GM12878 (cell line): ENCODE results near the gene LTBP3. TPM values are rescaled to one million over a fixed set of nuclear protein-coding genes. Genes with fewer than 3 reads are reported as not detected.

Experiments
- BACH1 ChIP-seq: fragments of 450-650 bp; IDR thresholded peaks from 2 replicates; pipeline ENCODE4 v1.6.1; 2017; ENCODE audit warnings: mild to moderate bottlenecking, borderline replicate concordance
- BHLHE40 ChIP-seq, 2 experiments: fragments of 450-650 bp in 1 of 2; IDR thresholded peaks; 2 replicates each; pipeline ENCODE4 v1.6.1; 2011 to 2017; ENCODE audit warnings: low read depth in 2 of 2, borderline replicate concordance in 1 of 2, improper control_type of control experiment in 1 of 2, low read length in 1 of 2, mild to moderate bottlenecking in 1 of 2
- BMI1 ChIP-seq: fragments of 450-650 bp; IDR thresholded peaks from 2 replicates; pipeline ENCODE4 v1.6.1; 2016; ENCODE audit warnings: mild to moderate bottlenecking, moderate library complexity, borderline replicate concordance
- CREB1 ChIP-seq: IDR thresholded peaks from 2 replicates; pipeline ENCODE4 v1.6.1; 2012; ENCODE audit warnings: low read depth, mild to moderate bottlenecking, inconsistent platforms
- CREM ChIP-seq: IDR thresholded peaks from 2 replicates; pipeline ENCODE4 v1.6.1; 2014; ENCODE audit warnings: antibody characterized with exemption, low read depth
- MAX ChIP-seq: IDR thresholded peaks from 2 replicates; pipeline ENCODE4 v1.6.1; 2012; ENCODE audit warnings: low read depth, low read length, improper control_type of control experiment
- MEF2A ChIP-seq: IDR thresholded peaks from 2 replicates; pipeline ENCODE4 v1.6.1; 2011; ENCODE audit warnings: low read depth, mild to moderate bottlenecking, low read length, moderate library complexity; ENCODE audit not compliant: insufficient read depth
- MLLT1 ChIP-seq: fragments of 450-650 bp; IDR thresholded peaks from 2 replicates; pipeline ENCODE4 v1.6.1; 2016; ENCODE audit warnings: mild to moderate bottlenecking
- PAX8 ChIP-seq: fragments of 450-650 bp; IDR thresholded peaks from 2 replicates; pipeline ENCODE4 v1.6.1; 2017; ENCODE audit warnings: mild to moderate bottlenecking, moderate library complexity
- PBX3 ChIP-seq: IDR thresholded peaks from 2 replicates; pipeline ENCODE4 v1.6.1; 2011; ENCODE audit warnings: mild to moderate bottlenecking, low read depth, low read length, moderate library complexity; ENCODE audit not compliant: insufficient replicate concordance
- POLR2AphosphoS5 ChIP-seq: IDR thresholded peaks from 2 replicates; pipeline ENCODE4 v1.6.1; 2011; ENCODE audit warnings: mild to moderate bottlenecking, low read length, inconsistent platforms
- POU2F2 ChIP-seq: IDR thresholded peaks from 3 replicates; pipeline ENCODE4 v1.6.1; 2011; ENCODE audit warnings: low read depth, mild to moderate bottlenecking, low read length, borderline replicate concordance
- RELB ChIP-seq: fragments of 450-650 bp; IDR thresholded peaks from 2 replicates; pipeline ENCODE4 v1.6.1; 2017; ENCODE audit warnings: low read depth, mild to moderate bottlenecking, moderate library complexity
- RFX5 ChIP-seq: IDR thresholded peaks from 2 replicates; pipeline ENCODE4 v1.6.1; 2011; ENCODE audit warnings: low read depth, low read length, improper control_type of control experiment
- RUNX3 ChIP-seq: IDR thresholded peaks from 2 replicates; pipeline ENCODE4 v1.6.1; 2012; ENCODE audit warnings: low read length, inconsistent platforms
- SMAD5 ChIP-seq: IDR thresholded peaks from 2 replicates; pipeline ENCODE4 v1.6.1; 2016; ENCODE audit warnings: antibody characterized with exemption, low read depth
- SMARCA5 ChIP-seq: fragments of 450-650 bp; IDR thresholded peaks from 2 replicates; pipeline ENCODE4 v1.6.1; 2017; ENCODE audit warnings: mild to moderate bottlenecking
- YY1 ChIP-seq: IDR thresholded peaks from 2 replicates; pipeline ENCODE4 v1.6.1; 2011; ENCODE audit warnings: low read depth, mild to moderate bottlenecking, low read length
- ZBTB4 ChIP-seq: fragments of 450-650 bp; formaldehyde crosslinking; IDR thresholded peaks from 2 replicates; pipeline ENCODE4 v1.4.0; 2022; ENCODE audit warnings: mild to moderate bottlenecking, moderate library complexity
- ZSCAN29 ChIP-seq: fragments of 450-650 bp; IDR thresholded peaks from 2 replicates; pipeline ENCODE4 v1.6.1; 2017; ENCODE audit warnings: mild to moderate bottlenecking, moderate library complexity
- polyA plus RNA-seq, 11 experiments: library from polyadenylated mRNA; depleted of rRNA in 4 of 11; unstranded in 6 of 11; stranded (reverse) in 5 of 11; fragments of >200 nt; fragmentation: Nextera tagmentation in 4 of 11; fragmentation: Illumina TruSeq in 1 of 11; extraction: Ambion mirVana in 4 of 11; extraction: Trizol in 1 of 11; gene quantifications; 1 replicate in 1 of 11; 2 replicates in 10 of 11; pipeline versions ENCODE4 v1.2.1 to v1.2.3, GENCODE V29; 2011 to 2016; ENCODE audit warnings: inconsistent platforms in 2 of 11, missing spikeins in 2 of 11, low read depth in 1 of 11
- total RNA-seq, 4 experiments: library from RNA; depleted of rRNA in 3 of 4; stranded (reverse); fragments of >200 nt in 3 of 4; fragmentation: Illumina TruSeq in 1 of 4; extraction: Trizol in 1 of 4; gene quantifications; 2 replicates each; pipeline versions ENCODE4 v1.2.1 to v1.2.3, GENCODE V29; 2013 to 2021

LTBP3 gene
- total and polyA plus RNA-seq, 10 of the 15 experiments (the other 5 are each of a cell fraction or from before 2014, with no cell fraction given) = 2.2 to 12.2 (median 6.2) TPM; not detected in 2

GRCh38 chr11:65505466-65506289, 52.5 kb downstream of the LTBP3 start (continued):
- TF ChIP-seq RELB (peak; percentile 30; the same call in 1 of the 2 replicates), BACH1 (peak; percentile 75), RFX5 (no peak), RUNX3 (peak; percentile 33; the same call in 1 of the 2 replicates), MAX (0 out of 2 replicates have a peak, but pooled peaks have one; percentile 23), MEF2A (no peak), SMARCA5 (no peak), CREB1 (0 out of 2 replicates have a peak, but pooled peaks have one; percentile 5), ZBTB4 (CRISPR knock-in tag) (0 out of 2 replicates have a peak, but pooled peaks have one; percentile 11), YY1 (0 out of 2 replicates have a peak, but pooled peaks have one; percentile 5), CREM (no peak), BHLHE40 (IDR thresholded peaks at IDR 0.05; ENCODE audit: borderline replicate concordance in 1 of 2, low read depth in 2 of 2, low read length in 1 of 2) (peak in 1 of 2 experiments; percentile 1; a peak in 1 of 4 replicates), POU2F2 (peak; percentile 72; the same call in 2 of the 3 replicates), ZSCAN29 (peak; percentile 40; the same call in 1 of the 2 replicates), POLR2AphosphoS5 (peak; percentile 77), PAX8 (no peak), BMI1 (peak; percentile 14; the same call in 1 of the 2 replicates), SMAD5 (peak; percentile 43; the same call in 1 of the 2 replicates), MLLT1 (peak; percentile 9), PBX3 (peak; percentile 22)
